NK-92 (cell line): ENCODE data around the gene DNAJC18.

Experiments
- DNase-seq: peaks from one replicate; lab custom pipeline; 2025; ENCODE audit not compliant: unreplicated experiment; lab: John Stamatoyannopoulos, UW

DNAJC18 gene

DNA sequence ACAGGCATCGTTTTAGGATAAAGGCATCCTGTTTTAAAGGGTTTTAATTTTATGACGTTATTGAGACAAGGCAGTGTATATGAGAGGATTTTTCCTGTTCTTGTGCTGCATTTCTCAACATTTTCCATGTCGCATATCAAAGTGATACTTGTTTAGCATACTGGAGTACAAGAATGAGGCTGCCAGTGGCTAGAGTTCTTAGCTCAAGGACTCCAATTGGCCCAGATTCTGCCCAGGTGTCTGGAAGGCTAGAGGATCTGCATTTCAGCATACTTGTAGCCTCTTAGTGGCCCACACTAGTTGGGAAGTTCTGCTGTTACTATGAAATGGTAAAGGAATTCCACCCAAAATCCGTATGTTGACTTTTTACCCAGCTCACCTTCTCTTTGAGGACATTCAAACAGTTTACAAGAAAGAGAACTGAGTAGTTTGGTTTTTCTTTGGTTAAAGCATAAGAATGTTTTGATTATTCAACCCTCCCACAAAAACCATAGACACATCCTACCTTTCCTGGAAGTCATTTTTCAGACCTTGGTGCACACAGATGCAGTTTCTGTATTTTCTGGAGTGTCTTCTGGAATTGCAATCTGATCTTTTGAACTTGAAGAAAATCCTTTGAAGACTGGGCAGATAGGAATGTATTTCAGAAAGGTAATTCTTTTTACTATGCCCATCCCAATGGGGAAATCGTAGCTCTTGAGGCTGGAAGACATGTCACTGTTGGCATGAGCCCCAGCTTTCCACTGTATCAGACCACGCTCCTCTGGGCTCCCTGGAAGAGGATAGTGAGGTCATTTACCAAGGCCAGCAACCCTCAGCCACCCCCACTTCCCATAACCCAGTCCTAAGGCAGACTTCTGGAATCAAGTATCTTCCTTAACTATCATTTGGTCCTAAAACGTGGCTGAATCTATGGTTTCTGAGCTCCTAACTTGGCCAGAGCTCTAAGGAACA, 67.6 kb downstream of the DNAJC18 start:
- DNase-seq, result no peak

DNA sequence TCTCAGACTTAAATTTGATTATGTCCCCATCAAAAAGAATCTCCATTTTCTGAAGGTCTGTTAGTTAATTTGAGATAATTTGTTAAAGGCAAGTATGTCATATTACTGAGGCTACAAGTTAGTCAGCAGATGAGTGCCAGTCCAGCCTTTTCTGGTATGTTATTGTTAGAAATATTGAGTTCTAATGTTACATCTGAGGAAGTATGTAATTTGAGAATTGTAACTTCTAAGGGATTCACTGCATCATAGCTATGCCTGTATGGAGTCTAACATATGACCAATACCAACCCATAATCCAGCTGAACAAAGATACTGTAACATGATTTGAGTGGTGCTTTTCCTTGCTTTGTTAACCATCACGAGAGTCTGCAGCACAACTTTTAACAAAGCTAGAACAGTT, 70.1 kb downstream of the DNAJC18 start:
- no peak for DNase-seq

DNA sequence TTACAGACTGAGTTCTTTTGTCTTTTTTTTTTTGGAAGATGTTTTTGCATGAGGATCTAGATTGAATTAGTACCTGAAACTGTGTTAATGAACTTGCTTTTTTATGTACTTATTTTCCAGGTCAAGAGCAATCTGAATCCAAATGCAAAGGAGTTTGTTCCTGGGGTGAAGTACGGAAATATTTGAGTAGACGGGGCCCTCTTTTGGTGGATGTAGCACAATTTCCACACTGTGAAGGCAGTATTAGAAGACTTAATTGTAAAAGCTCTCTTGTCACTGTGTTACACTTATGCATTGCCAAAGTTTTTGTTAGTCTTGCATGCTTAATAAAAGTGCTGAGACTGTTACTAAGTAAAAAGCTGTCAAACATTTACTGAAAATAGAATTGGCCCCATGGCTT, 70.7 kb downstream of the DNAJC18 start:
- no peak for DNase-seq

DNA sequence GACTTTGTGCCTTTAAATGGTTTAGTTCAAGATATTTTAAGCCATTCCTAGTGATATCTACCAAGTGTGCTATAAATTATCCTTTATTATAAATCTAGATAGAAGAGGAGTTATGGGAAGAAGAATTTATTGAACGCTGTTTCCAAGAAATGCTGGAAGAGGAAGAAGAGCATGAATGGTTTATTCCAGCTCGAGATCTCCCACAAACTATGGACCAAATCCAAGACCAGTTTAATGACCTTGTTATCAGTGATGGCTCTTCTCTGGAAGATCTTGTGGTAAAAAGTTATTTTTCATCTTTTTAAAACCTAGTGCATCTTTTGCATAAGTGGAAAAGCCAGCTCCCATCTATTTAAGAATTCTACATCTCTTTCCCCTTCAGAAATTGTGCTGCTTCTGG, 74.9 kb downstream of the DNAJC18 start:
- no peak for DNase-seq

DNA sequence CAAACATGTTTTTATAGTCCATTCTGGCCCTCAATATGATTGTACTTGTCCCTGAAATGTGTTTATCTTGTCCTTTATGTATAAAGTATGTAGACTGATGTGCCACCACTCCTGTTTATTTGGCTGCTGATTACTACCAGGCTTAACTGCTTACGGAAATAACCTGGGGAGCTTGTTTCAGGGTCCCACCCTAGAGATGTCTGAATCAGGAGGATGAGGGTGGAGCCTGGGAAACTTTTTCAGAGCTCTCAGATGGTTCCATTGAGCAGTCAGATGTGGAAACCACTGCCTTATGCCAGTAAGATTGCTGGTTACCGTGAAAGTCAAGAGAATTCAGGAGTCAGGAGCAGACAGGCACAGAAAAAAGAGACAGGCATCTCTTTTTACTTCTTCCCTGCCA, 75.4 kb downstream of the DNAJC18 start:
- DNase-seq, result no peak

DNA sequence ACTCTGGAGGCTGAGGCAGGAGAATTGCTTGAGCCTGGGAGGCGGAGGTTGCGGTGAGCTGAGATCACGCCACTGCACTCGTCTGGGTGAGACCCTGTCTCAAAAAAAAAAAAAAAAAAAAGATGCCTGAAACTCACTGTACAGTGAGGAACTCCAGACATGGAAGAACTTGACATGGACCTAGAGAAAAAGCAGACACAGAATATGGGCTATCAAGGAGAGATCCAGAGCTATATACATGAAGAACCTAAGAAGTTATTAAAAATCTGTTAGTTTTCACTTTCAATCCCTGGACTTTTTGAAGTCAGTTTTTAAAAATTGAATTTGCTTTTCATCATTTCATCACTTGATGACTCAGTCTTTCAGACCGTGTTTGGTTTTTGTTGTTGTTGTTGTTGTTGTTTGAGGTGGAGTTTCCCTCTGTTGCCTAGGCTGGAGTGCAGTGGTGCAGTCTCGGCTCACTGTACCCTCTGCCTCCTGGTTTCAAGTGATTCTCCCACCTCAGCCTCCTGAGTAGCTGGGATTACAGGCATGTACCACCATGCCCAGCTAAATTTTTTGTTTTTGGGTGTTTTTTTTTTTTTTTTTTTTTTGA, 77.4 kb downstream of the DNAJC18 start:
- no peak for DNase-seq

DNA sequence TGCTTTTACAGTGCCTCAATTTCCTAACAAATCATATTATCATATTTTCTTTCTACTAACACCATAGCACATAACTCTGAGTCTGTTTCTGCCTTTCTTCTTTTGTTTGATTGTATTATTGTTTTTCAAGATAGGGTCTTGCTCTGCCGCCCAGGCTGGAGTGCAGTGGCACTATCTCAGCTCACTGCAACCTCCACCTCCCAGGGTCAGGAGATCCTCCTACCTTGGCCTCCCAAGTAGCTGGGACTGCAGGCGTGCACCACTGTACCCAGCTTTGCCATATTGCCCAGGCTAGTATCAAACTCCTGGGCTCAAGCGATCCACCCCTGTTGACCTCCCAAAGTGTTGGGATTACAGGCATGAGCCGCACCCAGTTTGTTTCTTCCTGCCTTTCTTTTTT, 78.9 kb downstream of the DNAJC18 start:
- DNase-seq, result no peak
